OCI-LY3 (cell line): ENCODE results near the gene ZNF280C.

ENCODE experiments used
- EZH2phosphoT487 ChIP-seq: fragments of 200-600 bp; shearing (Covaris generic); IDR thresholded peaks from 2 replicates; pipeline ENCODE4 v1.6.1; 2018; ENCODE audit warnings: antibody characterized with exemption, mixed run types, low read depth
- TF ChIP-seq, protein P1 (sequence below): fragments of 200-600, 300-600 bp; sonication (generic); IDR thresholded peaks from 2 replicates; pipeline ENCODE4 v1.5.1; 2014; ENCODE audit warnings: antibody characterized with exemption, low read length, low read depth

DNA sequence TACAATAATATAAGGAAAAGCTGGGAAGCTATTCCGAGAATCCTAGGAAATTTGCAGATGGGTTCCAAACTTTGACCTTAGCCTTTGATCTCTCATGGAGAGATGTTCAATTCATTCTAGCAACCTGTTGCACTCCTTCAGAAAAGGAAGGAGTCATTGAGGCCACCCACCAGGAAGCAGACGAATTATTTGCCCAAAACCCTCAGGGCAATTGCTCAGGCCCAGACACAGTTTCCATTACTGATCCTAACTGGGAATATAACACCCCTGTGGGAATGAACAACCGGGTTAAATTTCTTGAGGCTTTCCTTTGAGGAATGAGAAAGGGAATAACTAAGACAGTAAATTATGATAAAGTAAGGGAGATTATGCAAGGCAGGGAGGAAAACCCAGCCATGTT is 13.5 kb upstream of the ZNF280C start:
- TF ChIP-seq, protein P1, sequence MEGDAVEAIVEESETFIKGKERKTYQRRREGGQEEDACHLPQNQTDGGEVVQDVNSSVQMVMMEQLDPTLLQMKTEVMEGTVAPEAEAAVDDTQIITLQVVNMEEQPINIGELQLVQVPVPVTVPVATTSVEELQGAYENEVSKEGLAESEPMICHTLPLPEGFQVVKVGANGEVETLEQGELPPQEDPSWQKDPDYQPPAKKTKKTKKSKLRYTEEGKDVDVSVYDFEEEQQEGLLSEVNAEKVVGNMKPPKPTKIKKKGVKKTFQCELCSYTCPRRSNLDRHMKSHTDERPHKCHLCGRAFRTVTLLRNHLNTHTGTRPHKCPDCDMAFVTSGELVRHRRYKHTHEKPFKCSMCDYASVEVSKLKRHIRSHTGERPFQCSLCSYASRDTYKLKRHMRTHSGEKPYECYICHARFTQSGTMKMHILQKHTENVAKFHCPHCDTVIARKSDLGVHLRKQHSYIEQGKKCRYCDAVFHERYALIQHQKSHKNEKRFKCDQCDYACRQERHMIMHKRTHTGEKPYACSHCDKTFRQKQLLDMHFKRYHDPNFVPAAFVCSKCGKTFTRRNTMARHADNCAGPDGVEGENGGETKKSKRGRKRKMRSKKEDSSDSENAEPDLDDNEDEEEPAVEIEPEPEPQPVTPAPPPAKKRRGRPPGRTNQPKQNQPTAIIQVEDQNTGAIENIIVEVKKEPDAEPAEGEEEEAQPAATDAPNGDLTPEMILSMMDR, result no peak
- no peak for TF ChIP-seq EZH2phosphoT487
